WTC11 (cell line): Measurements from ENCODE around the gene KIAA1671. TPM values are rescaled to one million over a fixed set of nuclear protein-coding genes. Genes with fewer than 3 reads are reported as not detected.
A peak's percentile ranks its signal among the peaks of the same experiment; 100 is the strongest.

ENCODE experiments used
- ATAC-seq: fragments of 200-7000 bp; cut with Tn5 transposase; 2 replicates; pipeline ENCODE4 v1.10.0; 2021; ENCODE audit warnings: mild to moderate bottlenecking, moderate library complexity
- CTCF ChIA-PET: fragments of 300-600 bp; sonication (Branson Sonifier 250); formaldehyde crosslinking; loops from one replicate; lab custom pipeline; 2021; ENCODE audit warnings: antibody characterized with exemption; lab: Charles Lee
- POLR2A ChIA-PET: fragments of 350-600 bp; sonication (Branson Sonifier 250); formaldehyde crosslinking; loops from one replicate; lab custom pipeline; 2021; ENCODE audit warnings: antibody characterized with exemption; lab: Charles Lee
- DNase-seq: peaks from one replicate; pipeline ENCODE4 v3.0.0; 2021; ENCODE audit warnings: low spot score
- H3K27ac Mint-ChIP-seq: 2 replicates; pipeline ENCODE4 v1.8.0; 2021; ENCODE audit warnings: mixed read lengths
- H3K27me3 Mint-ChIP-seq: 2 replicates; pipeline ENCODE4 v1.8.0; 2021; ENCODE audit warnings: low read depth, mild to moderate bottlenecking, moderate library complexity, mixed read lengths
- H3K36me3 Mint-ChIP-seq: 2 replicates; pipeline ENCODE4 v1.8.0; 2021; ENCODE audit warnings: mixed read lengths
- H3K4me1 Mint-ChIP-seq: 2 replicates; pipeline ENCODE4 v1.8.0; 2022; ENCODE audit warnings: mixed read lengths
- H3K4me3 Mint-ChIP-seq: 2 replicates; pipeline ENCODE4 v1.8.0; 2021; ENCODE audit warnings: mild to moderate bottlenecking, moderate library complexity, mixed read lengths
- H3K9me3 Mint-ChIP-seq: 2 replicates; pipeline ENCODE4 v1.8.0; 2021; ENCODE audit warnings: mixed read lengths
- ATF3 ChIP-seq: sonication (generic); formaldehyde crosslinking; conservative IDR thresholded peaks from 2 replicates; pipeline ENCODE4 v1.8.1; 2022; ENCODE audit warnings: mild to moderate bottlenecking, missing genetic modification reagents
- ATF6 ChIP-seq: sonication (generic); formaldehyde crosslinking; IDR thresholded peaks from 2 replicates; pipeline ENCODE4 v1.8.1; 2023; ENCODE audit warnings: mild to moderate bottlenecking, missing genetic modification reagents
- CREM ChIP-seq: sonication (generic); formaldehyde crosslinking; IDR thresholded peaks from 2 replicates; pipeline ENCODE4 v1.8.1; 2022; ENCODE audit warnings: mild to moderate bottlenecking, missing genetic modification reagents, moderate library complexity
- E2F5 ChIP-seq: sonication (generic); formaldehyde crosslinking; IDR thresholded peaks from 2 replicates; pipeline ENCODE4 v1.8.1; 2022; ENCODE audit warnings: mild to moderate bottlenecking, moderate library complexity, missing genetic modification reagents
- ERG ChIP-seq: fragments of 250-450 bp; sonication (Bioruptor Pico); IDR thresholded peaks from 2 replicates; pipeline ENCODE4 v1.8.0; 2021; ENCODE audit warnings: mild to moderate bottlenecking
- ESRRA ChIP-seq: sonication (generic); formaldehyde crosslinking; IDR thresholded peaks from 2 replicates; pipeline ENCODE4 v1.8.1; 2022; ENCODE audit warnings: mild to moderate bottlenecking, missing genetic modification reagents, borderline replicate concordance
- GTF2I ChIP-seq: fragments of 250-450 bp; sonication (Bioruptor Pico); conservative IDR thresholded peaks from 2 replicates; pipeline ENCODE4 v1.4.0; 2021; ENCODE audit warnings: mild to moderate bottlenecking
- HMGA2 ChIP-seq: fragments of 250-450 bp; sonication (Bioruptor Pico); IDR thresholded peaks from 2 replicates; pipeline ENCODE4 v1.4.0; 2021; ENCODE audit warnings: mild to moderate bottlenecking, moderate library complexity
- HMGXB4 ChIP-seq: sonication (generic); formaldehyde crosslinking; IDR thresholded peaks from 2 replicates; pipeline ENCODE4 v1.8.1; 2023; ENCODE audit warnings: mild to moderate bottlenecking, moderate library complexity, missing genetic modification reagents
- NR2C2 ChIP-seq: sonication (generic); formaldehyde crosslinking; IDR thresholded peaks from 2 replicates; pipeline ENCODE4 v1.8.0; 2022; ENCODE audit warnings: mild to moderate bottlenecking, missing genetic modification reagents
- SMAD4 ChIP-seq: sonication (generic); formaldehyde crosslinking; IDR thresholded peaks from 2 replicates; pipeline ENCODE4 v1.8.0; 2022; ENCODE audit warnings: mild to moderate bottlenecking, missing genetic modification reagents
- ZNF121 ChIP-seq: sonication (generic); formaldehyde crosslinking; IDR thresholded peaks from 2 replicates; pipeline ENCODE4 v1.8.0; 2023; ENCODE audit warnings: missing genetic modification reagents
- ZNF219 ChIP-seq: sonication (generic); formaldehyde crosslinking; IDR thresholded peaks from 2 replicates; pipeline ENCODE4 v1.8.0; 2023; ENCODE audit warnings: missing genetic modification reagents, mild to moderate bottlenecking, borderline replicate concordance
- ZNF396 ChIP-seq: fragments of 250-450 bp; sonication (Bioruptor Pico); IDR thresholded peaks from 2 replicates; pipeline ENCODE4 v1.8.0; 2021; ENCODE audit warnings: mild to moderate bottlenecking, moderate library complexity, borderline replicate concordance
- ZNF416 ChIP-seq: fragments of 250-450 bp; sonication (Bioruptor Pico); IDR thresholded peaks from 2 replicates; pipeline ENCODE4 v1.9.0; 2021; ENCODE audit warnings: mild to moderate bottlenecking, inconsistent platforms
- ZSCAN18 ChIP-seq: fragments of 250-450 bp; sonication (Bioruptor Pico); IDR thresholded peaks from 2 replicates; pipeline ENCODE4 v2.1.2; 2022; ENCODE audit warnings: mild to moderate bottlenecking, moderate library complexity
- total RNA-seq: library from RNA; stranded (reverse); gene quantifications from 3 replicates; pipeline ENCODE4 v1.2.3, GENCODE V29; 2021

KIAA1671 gene
- total RNA-seq, 1 experiment from 2014 or later: 26.0 TPM

GRCh38 chr22:25057013-25057881, 104.7 kb downstream of the KIAA1671 start (continued):
- TF ChIP-seq ZSCAN18 (CRISPR knock-in tag): no peak

GRCh38 chr22:25059438-25059837, 106.9 kb downstream of the KIAA1671 start:
- Mint-ChIP-seq H3K4me3 (no peak overlapping the region), H3K36me3 (peaks cover 4% of the 10 kb centered on the region; the same call in 1 of the 2 replicates), H3K4me1 (peaks cover 25% of the 10 kb centered on the region), H3K27ac (peak overlapping the region; percentile 50; the same call in 1 of the 2 replicates), H3K9me3 (no peaks in the 10 kb centered on the region), H3K27me3 (no peaks in the 10 kb centered on the region)
- TF ChIP-seq CREM (CRISPR knock-in tag): no peak
- no peak for TF ChIP-seq HMGA2 (CRISPR knock-in tag)
- TF ChIP-seq E2F5: no peak
- TF ChIP-seq ATF3 (CRISPR knock-in tag): no peak
- no peak for TF ChIP-seq ZNF219
- TF ChIP-seq NR2C2 (CRISPR knock-in tag): no peak
- TF ChIP-seq ZNF396: no peak
- ChIA-PET POLR2A (no interaction called here), CTCF (interaction anchor here (1.2 to 6.0 kb wide), 6 partner anchors 8 to 287 kb away, joined by 3 to 49 read pairs (median 4); no protein-coding TSS in a partner anchor)
- no peak for ATAC-seq
- no peak for DNase-seq

- Mint-ChIP-seq H3K9me3 (no peaks in the 10 kb centered on the region), H3K4me1 (peaks cover 25% of the 10 kb centered on the region), H3K27me3 (no peaks in the 10 kb centered on the region), H3K27ac (peak overlapping the region; percentile 90), H3K4me3 (no peak overlapping the region)
- POLR2A ChIA-PET: no interaction called here
- ATAC-seq: peak; percentile 49
- CTCF ChIA-PET: interaction anchor here (0.5 to 6.0 kb wide), 11 partner anchors 9 to 288 kb away, joined by 3 to 49 read pairs (median 4); no protein-coding TSS in a partner anchor
- no peak for DNase-seq
- no peak for TF ChIP-seq ESRRA (CRISPR knock-in tag)
- no peak for TF ChIP-seq GTF2I (CRISPR knock-in tag)
- TF ChIP-seq SMAD4 (CRISPR knock-in tag): no peak
- TF ChIP-seq ZNF396: no peak
- TF ChIP-seq ZNF416: no peak
- no peak for TF ChIP-seq HMGXB4 (CRISPR knock-in tag)
- TF ChIP-seq ERG: no peak
- no peak for TF ChIP-seq ATF6 (CRISPR knock-in tag)
- TF ChIP-seq ZNF121 (CRISPR knock-in tag): no peak
- TF ChIP-seq, all 79 proteins: peak for 0
- H3K36me3 Mint-ChIP-seq: peaks cover 4% of the 10 kb centered on the region; the same call in 1 of the 2 replicates
These were observed 108.1 kb downstream of the KIAA1671 start for GRCh38 chr22:25060522-25061071.
